GM19099 (cell line): ENCODE results near the gene HTT.

Source experiments
- POLR2A ChIP-seq: IDR thresholded peaks from 3 replicates; pipeline ENCODE4 v1.6.1; 2011; ENCODE audit warnings: low read depth; ENCODE audit not compliant: insufficient read length; ENCODE audit errors: extremely low read depth

The HTT gene

GRCh38 chr4:3209551-3210325, 135.3 kb downstream of the HTT start:
- no peak for TF ChIP-seq POLR2A

DNA sequence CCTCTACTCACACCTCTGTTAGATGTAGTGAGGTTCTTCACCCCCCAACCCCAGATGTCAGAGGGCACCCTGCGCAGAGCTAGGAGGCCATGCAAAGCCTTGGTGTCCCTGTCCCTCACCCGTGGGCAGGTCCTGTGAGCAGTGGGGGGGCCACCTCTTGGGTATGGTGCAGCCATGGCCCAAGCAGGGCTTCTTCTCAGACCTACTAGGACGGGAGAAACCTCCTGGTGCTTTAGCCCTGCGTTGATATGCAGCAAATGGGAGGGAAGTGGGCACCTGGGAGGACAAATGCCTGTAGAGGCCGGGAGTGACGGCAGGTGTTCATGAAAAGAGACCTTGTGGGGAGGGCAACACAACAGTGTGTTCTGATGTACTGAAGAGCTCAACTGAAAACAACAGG, 136.0 kb downstream of the HTT start:
- TF ChIP-seq POLR2A = no peak

GRCh38 chr4:3211866-3212265, 137.4 kb downstream of the HTT start:
- TF ChIP-seq POLR2A = no peak

GRCh38 chr4:3212391-3213105, 138.1 kb downstream of the HTT start:
- no peak for TF ChIP-seq POLR2A

DNA sequence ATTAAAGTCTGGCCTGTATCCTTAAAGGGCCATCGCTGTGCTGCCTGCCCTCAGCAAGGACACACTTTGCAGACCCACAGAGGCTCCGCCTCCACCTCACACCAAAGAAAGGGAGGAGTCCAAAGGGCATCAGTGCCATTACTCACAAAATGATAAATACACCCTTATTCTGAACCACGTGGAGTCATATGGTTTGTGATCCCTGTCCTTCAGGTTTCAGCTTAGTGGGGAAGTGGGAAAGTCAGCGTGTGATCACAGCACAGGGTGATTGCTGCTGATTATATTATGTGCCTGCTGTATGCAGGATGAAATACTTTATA, 138.6 kb downstream of the HTT start:
- TF ChIP-seq POLR2A = no peak

- no peak for TF ChIP-seq POLR2A
These were observed 139.3 kb downstream of the HTT start for GRCh38 chr4:3213661-3214250.

GRCh38 chr4:3215256-3215655, 140.8 kb downstream of the HTT start:
- no peak for TF ChIP-seq POLR2A

GRCh38 chr4:3215733-3216132, 141.3 kb downstream of the HTT start:
- TF ChIP-seq POLR2A = no peak

GRCh38 chr4:3217266-3217665, 142.8 kb downstream of the HTT start:
- no peak for TF ChIP-seq POLR2A

DNA sequence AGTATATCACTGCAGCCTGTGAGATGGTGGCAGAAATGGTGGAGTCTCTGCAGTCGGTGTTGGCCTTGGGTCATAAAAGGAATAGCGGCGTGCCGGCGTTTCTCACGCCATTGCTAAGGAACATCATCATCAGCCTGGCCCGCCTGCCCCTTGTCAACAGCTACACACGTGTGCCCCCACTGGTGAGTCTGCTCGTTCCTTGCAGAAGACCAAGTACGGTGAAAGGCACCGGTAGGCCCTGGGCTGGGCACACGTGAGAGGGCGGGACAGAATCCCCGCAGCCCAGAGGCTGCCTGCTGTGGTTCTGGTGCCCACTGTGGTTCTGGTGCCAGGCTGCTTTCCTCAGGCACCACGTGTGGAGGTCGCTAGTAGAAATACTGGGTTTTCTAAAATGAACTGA, 143.3 kb downstream of the HTT start:
- TF ChIP-seq POLR2A = no peak

GRCh38 chr4:3218824-3219760, 144.6 kb downstream of the HTT start:
- TF ChIP-seq POLR2A = no peak

GRCh38 chr4:3219761-3220475, 145.4 kb downstream of the HTT start:
- TF ChIP-seq POLR2A = no peak

GRCh38 chr4:3220476-3221183, 146.1 kb downstream of the HTT start:
- TF ChIP-seq POLR2A = no peak

DNA sequence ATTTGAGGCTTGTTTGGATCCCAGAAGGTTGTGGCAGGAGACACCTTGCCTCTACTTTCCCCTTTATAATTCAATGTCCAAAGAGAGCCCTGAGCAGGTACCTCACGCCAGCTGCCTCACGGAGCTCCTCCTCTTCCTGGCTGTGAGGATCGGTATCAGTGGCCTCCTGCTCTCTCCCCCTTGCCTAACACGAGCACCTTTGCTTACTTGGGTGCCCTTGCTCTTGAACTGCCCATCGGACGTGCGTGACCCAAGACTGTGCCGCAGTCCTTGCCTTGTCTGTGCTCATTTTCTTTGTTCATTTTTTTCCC, 146.7 kb downstream of the HTT start:
- TF ChIP-seq POLR2A = no peak
